A549 (cell line): Measurements from ENCODE around the gene NGB. TPM values are rescaled to one million over a fixed set of nuclear protein-coding genes. Genes with fewer than 3 reads are reported as not detected.

Experiments used
- ATAC-seq, 2 experiments: fragments of 200-7000 bp in 1 of 2; fragments of >200 bp in 1 of 2; cut with Nextera tagmentation in 1 of 2; cut with Tn5 transposase in 1 of 2; 3 replicates each; pipeline versions ENCODE4 v1.8.0 to v1.9.1; 2018 to 2020; ENCODE audit warnings: mild to moderate bottlenecking in 1 of 2, moderate library complexity in 1 of 2
- CTCF ChIA-PET: fragments of 300-600 bp; sonication (Branson Sonifier 250); formaldehyde crosslinking; extraction: SDS; loops from one replicate; lab custom pipeline; 2021; ENCODE audit warnings: antibody characterized with exemption, inconsistent platforms; lab: Yijun Ruan, JAX
- POLR2A ChIA-PET: fragments of 350-600 bp; formaldehyde crosslinking; extraction: SDS; loops from one replicate; lab custom pipeline; 2021; ENCODE audit warnings: antibody characterized with exemption, inconsistent platforms; lab: Yijun Ruan, JAX
- DNase-seq, 2 experiments: peaks; one replicate each; pipeline versions ENCODE4 v3.0.0 to v3.0.0-alpha.2; 2011 to 2016; ENCODE audit warnings: low read depth in 1 of 2, low spot score in 1 of 2
- FAIRE-seq: peaks from 2 replicates; lab custom pipeline; 2011; peaks lifted over from hg19 to GRCh38; lab: Jason Lieb, UNC
- H3K27ac ChIP-seq, 2 experiments: fragments of >200 bp; sonication (Bioruptor Twin); formaldehyde crosslinking; 3 replicates each; pipeline ENCODE4 v1.5.1; 2016 to 2017
- H3K4me1 ChIP-seq: fragments of >200 bp; sonication (Bioruptor Twin); formaldehyde crosslinking; 3 replicates; pipeline ENCODE4 v1.6.1; 2016
- H3K4me2 ChIP-seq: fragments of >200 bp; sonication (Bioruptor Twin); formaldehyde crosslinking; 3 replicates; pipeline ENCODE4 v1.6.1; 2016
- H3K4me3 ChIP-seq: fragments of >200 bp; sonication (Bioruptor Twin); formaldehyde crosslinking; 3 replicates; pipeline ENCODE4 v1.5.1; 2016
- H3K9me3 ChIP-seq: fragments of >200 bp; sonication (Bioruptor Twin); formaldehyde crosslinking; 3 replicates; pipeline ENCODE4 v1.6.1; 2016
- CBX2 ChIP-seq: fragments of 200-600 bp; sonication (generic); IDR thresholded peaks from 2 replicates; pipeline ENCODE4 v1.6.1; 2016; ENCODE audit warnings: low read depth, mild to moderate bottlenecking, borderline replicate concordance
- EHF ChIP-seq: fragments of 250-450 bp; sonication (Bioruptor Pico); IDR thresholded peaks from 2 replicates; pipeline ENCODE4 v1.5.0; 2020; ENCODE audit warnings: mild to moderate bottlenecking
- EHMT2 ChIP-seq: fragments of 200-600 bp; sonication (generic); IDR thresholded peaks from 2 replicates; pipeline ENCODE4 v1.6.1; 2016; ENCODE audit warnings: antibody characterized with exemption, low read depth, mild to moderate bottlenecking, moderate library complexity
- ELK1 ChIP-seq: fragments of 150-350 bp; IDR thresholded peaks from 2 replicates; pipeline ENCODE4 v1.6.1; 2014; ENCODE audit warnings: low read depth, mild to moderate bottlenecking, low read length
- ESRRA ChIP-seq: fragments of 150-350 bp; IDR thresholded peaks from 2 replicates; pipeline ENCODE4 v1.6.1; 2014; ENCODE audit warnings: mild to moderate bottlenecking, low read length, borderline replicate concordance
- HES2 ChIP-seq: fragments of >200 bp; sonication (Bioruptor Twin); formaldehyde crosslinking; IDR thresholded peaks from 2 replicates; pipeline ENCODE4 v1.6.1; 2016
- HEYL ChIP-seq: fragments of 250-450 bp; sonication (Bioruptor Pico); IDR thresholded peaks from 2 replicates; pipeline ENCODE4 v1.8.0; 2021; ENCODE audit warnings: mild to moderate bottlenecking, moderate library complexity
- HMGXB4 ChIP-seq: fragments of 250-450 bp; sonication (Bioruptor Pico); IDR thresholded peaks from 2 replicates; pipeline ENCODE4 v1.5.0; 2021; ENCODE audit warnings: mild to moderate bottlenecking, moderate library complexity, borderline replicate concordance
- HOXB13 ChIP-seq: fragments of 250-450 bp; sonication (Bioruptor Pico); IDR thresholded peaks from 2 replicates; pipeline ENCODE4 v1.5.0; 2020; ENCODE audit warnings: low read depth, mild to moderate bottlenecking, moderate library complexity
- HOXB5 ChIP-seq: fragments of 250-450 bp; sonication (Bioruptor Pico); IDR thresholded peaks from 2 replicates; pipeline ENCODE4 v1.5.0; 2020; ENCODE audit warnings: mild to moderate bottlenecking, moderate library complexity
- JUNB ChIP-seq: fragments of >200 bp; sonication (Bioruptor Twin); formaldehyde crosslinking; IDR thresholded peaks from 2 replicates; pipeline ENCODE4 v1.6.1; 2016
- KDM1A ChIP-seq: fragments of 200-600 bp; sonication (generic); IDR thresholded peaks from 2 replicates; pipeline ENCODE4 v1.6.1; 2016; ENCODE audit warnings: low read depth, mild to moderate bottlenecking
- MAX ChIP-seq: IDR thresholded peaks from 2 replicates; pipeline ENCODE4 v1.6.1; 2012
- NPAS2 ChIP-seq: fragments of 250-450 bp; sonication (Bioruptor Pico); IDR thresholded peaks from 2 replicates; pipeline ENCODE4 v1.8.0; 2022; ENCODE audit warnings: mild to moderate bottlenecking, moderate library complexity, borderline replicate concordance
- NR3C1 ChIP-seq: fragments of >200 bp; sonication (Bioruptor Twin); formaldehyde crosslinking; IDR thresholded peaks from 3 replicates; pipeline ENCODE4 v1.6.1; 2017
- RARB ChIP-seq: fragments of 250-450 bp; sonication (Bioruptor Pico); IDR thresholded peaks from 2 replicates; pipeline ENCODE4 v1.8.0; 2021; ENCODE audit warnings: mild to moderate bottlenecking, moderate library complexity
- RFX5 ChIP-seq: fragments of 450-650 bp; IDR thresholded peaks from 2 replicates; pipeline ENCODE4 v1.7.1; 2014; ENCODE audit warnings: antibody characterized with exemption, mild to moderate bottlenecking, moderate library complexity
- SMC3 ChIP-seq: fragments of >200 bp; sonication (Bioruptor Twin); formaldehyde crosslinking; IDR thresholded peaks from 3 replicates; pipeline ENCODE4 v1.6.1; 2018; ENCODE audit warnings: inconsistent platforms
- SREBF2 ChIP-seq: fragments of 450-650 bp; IDR thresholded peaks from 2 replicates; pipeline ENCODE4 v1.6.1; 2014; ENCODE audit warnings: mild to moderate bottlenecking, moderate library complexity
- ZC3H11A ChIP-seq: fragments of 450-650 bp; IDR thresholded peaks from 2 replicates; pipeline ENCODE4 v1.6.1; 2014; ENCODE audit warnings: antibody characterized with exemption, mild to moderate bottlenecking
- ZFP36 ChIP-seq: fragments of 450-650 bp; IDR thresholded peaks from 2 replicates; pipeline ENCODE4 v1.6.1; 2014; ENCODE audit warnings: borderline replicate concordance; ENCODE audit not compliant: partially characterized antibody
- ZNF302 ChIP-seq: fragments of 250-450 bp; sonication (Bioruptor Pico); IDR thresholded peaks from 2 replicates; pipeline ENCODE4 v1.9.0; 2021; ENCODE audit warnings: inconsistent platforms, mild to moderate bottlenecking, moderate library complexity
- ZSCAN20 ChIP-seq: fragments of 250-450 bp; sonication (Bioruptor Pico); IDR thresholded peaks from 2 replicates; pipeline ENCODE4 v1.8.0; 2022; ENCODE audit warnings: mild to moderate bottlenecking, moderate library complexity
- WGBS: methylation state at CpG from one replicate; pipeline ENCODE4 v1.1.6; 2017; ENCODE audit errors: missing lambda C conversion rate; 5-methylcytosine and 5-hydroxymethylcytosine counted together
- polyA plus RNA-seq, 4 experiments: library from polyadenylated mRNA; depleted of rRNA in 3 of 4; stranded (reverse); fragments of >200 nt; fragmentation: RNase III in 1 of 4; extraction: RNeasy Plus Mini Kit Qiagen cat#74134 plus additional on column Dnase treatment in 1 of 4; gene quantifications; 2 replicates in 3 of 4; 3 replicates in 1 of 4; pipeline ENCODE4 v1.2.3, GENCODE V29; 2011 to 2017

NGB gene
- polyA plus RNA-seq, 2 of the 4 experiments (the other 2 are of a cell fraction) = not detected

- ChIA-PET POLR2A (no interaction called here), CTCF (interaction anchor here (1.2 to 19.2 kb wide), 4 partner anchors 13 to 156 kb away, joined by 3 to 622 read pairs (median 60); partner anchors contain the start of genes GSTZ1 and POMT2)
- H3K4me2 ChIP-seq = no peak overlapping the region
- H3K4me3 ChIP-seq = no peak overlapping the region
- TF ChIP-seq MAX (no peak), HOXB5 (CRISPR knock-in tag) (no peak), RARB (CRISPR knock-in tag) (no peak), ZFP36 (no peak), ESRRA (no peak), ELK1 (no peak), EHMT2 (no peak), ZSCAN20 (CRISPR knock-in tag) (no peak)
- H3K27ac ChIP-seq = no peak overlapping the region
- peaks cover 4% of the 10 kb centered on the region for H3K4me1 ChIP-seq
- ATAC-seq (no peak), DNase-seq (no peak), FAIRE-seq (no peak)
- 85% methylated on average over 13 of the region's 13 CpGs for WGBS
- no peaks in the 10 kb centered on the region for H3K9me3 ChIP-seq
Measured at GRCh38 chr14:77296155-77296554, 25.1 kb upstream of the NGB start.

- Histone ChIP-seq H3K27ac (no peak overlapping the region), H3K4me3 (no peak overlapping the region), H3K9me3 (no peaks in the 10 kb centered on the region)
- ChIA-PET CTCF (interaction anchor here (0.6 to 19.2 kb wide), 7 partner anchors 10 to 501 kb away, joined by 3 to 622 read pairs (median 5); no protein-coding TSS in a partner anchor), POLR2A (interaction anchor here (1.5 kb wide), 1 partner anchor 30 kb away, joined by 3 read pairs; the partner anchor contains the start of genes GSTZ1 and POMT2)
- 80% methylated on average over 4 of the region's 4 CpGs for WGBS
- peak; percentile 70 to 79; a peak in 4 of 6 replicates for ATAC-seq
- no peak for FAIRE-seq
- no peak for TF ChIP-seq ZNF302 (CRISPR knock-in tag)
- no peak for TF ChIP-seq SREBF2
- TF ChIP-seq HEYL = no peak
- TF ChIP-seq ESRRA = no peak
- TF ChIP-seq EHMT2 = no peak
- no peak for TF ChIP-seq HOXB13 (CRISPR knock-in tag)
- no peak for TF ChIP-seq ZC3H11A
- TF ChIP-seq JUNB = no peak
- TF ChIP-seq ELK1 = no peak
- no peak for TF ChIP-seq HMGXB4 (CRISPR knock-in tag)
- no peak for TF ChIP-seq ZSCAN20 (CRISPR knock-in tag)
- no peak for TF ChIP-seq NPAS2
- no peak for TF ChIP-seq SMC3
- no peak for TF ChIP-seq KDM1A
- TF ChIP-seq NR3C1 = no peak
- TF ChIP-seq, all 56 proteins: peak for 0
- no peak overlapping the region for H3K4me2 ChIP-seq
- no peaks in the 10 kb centered on the region for H3K4me1 ChIP-seq
- no peak for DNase-seq
Measured at GRCh38 chr14:77290705-77291104, 19.7 kb upstream of the NGB start.

- Histone ChIP-seq H3K4me3 (no peak overlapping the region), H3K4me2 (no peak overlapping the region), H3K27ac (no peak overlapping the region), H3K4me1 (no peaks in the 10 kb centered on the region), H3K9me3 (no peaks in the 10 kb centered on the region)
- CTCF ChIA-PET = interaction anchor here (3.1 to 7.1 kb wide), 2 partner anchors 14 to 134 kb away, joined by 8 to 53 read pairs; no protein-coding TSS in a partner anchor
- POLR2A ChIA-PET = interaction anchor here (0.7 kb wide), 1 partner anchor 40 kb away, joined by 5 read pairs; no protein-coding TSS in a partner anchor
- ATAC-seq (no peak), FAIRE-seq (no peak), DNase-seq (no peak)
- TF ChIP-seq HES2 = no peak
- no peak for TF ChIP-seq RFX5
- no peak for TF ChIP-seq EHF (CRISPR knock-in tag)
- no peak for TF ChIP-seq SMC3
- TF ChIP-seq CBX2 = no peak
- 95% methylated on average over 5 of the region's 5 CpGs for WGBS
Measured at GRCh38 chr14:77286576-77286975, 15.6 kb upstream of the NGB start.
